Effector memory CD8-positive, alpha-beta T cell (primary cell): ENCODE measurements around the gene P3H4.

Experiments
- ATAC-seq: fragments of 150-1000 bp; cut with Tn5 transposase; replicated peaks from 2 replicates; pipeline ENCODE4 v1.10.0; 2021; ENCODE audit warnings: mild to moderate bottlenecking, moderate library complexity
- DNase-seq, 3 experiments: peaks; one replicate each; pipeline ENCODE4 v3.0.0; 2021
- H3K27ac Mint-ChIP-seq, 2 donors: one replicate each; pipeline ENCODE4 v1.8.0; 2022; ENCODE audit warnings: mild to moderate bottlenecking in 2 of 2, mixed read lengths in 2 of 2, moderate library complexity in 2 of 2
- H3K27me3 Mint-ChIP-seq, 2 donors: one replicate each; pipeline ENCODE4 v1.8.0; 2022; ENCODE audit warnings: mixed read lengths in 2 of 2
- H3K36me3 Mint-ChIP-seq: one replicate; pipeline ENCODE4 v1.8.0; 2022; ENCODE audit warnings: mild to moderate bottlenecking, moderate library complexity, mixed read lengths; ENCODE audit not compliant: insufficient read depth
- H3K4me1 Mint-ChIP-seq, 2 donors: one replicate each; pipeline ENCODE4 v1.8.0; 2022; ENCODE audit warnings: low read depth in 2 of 2, mixed read lengths in 2 of 2
- H3K4me3 Mint-ChIP-seq, 2 donors: one replicate each; pipeline ENCODE4 v1.8.0; 2022; ENCODE audit warnings: mild to moderate bottlenecking in 2 of 2, mixed read lengths in 2 of 2, moderate library complexity in 2 of 2
- H3K9me3 Mint-ChIP-seq, 2 donors: one replicate each; pipeline ENCODE4 v1.8.0; 2022; ENCODE audit warnings: mixed read lengths in 2 of 2

Gene P3H4

DNA sequence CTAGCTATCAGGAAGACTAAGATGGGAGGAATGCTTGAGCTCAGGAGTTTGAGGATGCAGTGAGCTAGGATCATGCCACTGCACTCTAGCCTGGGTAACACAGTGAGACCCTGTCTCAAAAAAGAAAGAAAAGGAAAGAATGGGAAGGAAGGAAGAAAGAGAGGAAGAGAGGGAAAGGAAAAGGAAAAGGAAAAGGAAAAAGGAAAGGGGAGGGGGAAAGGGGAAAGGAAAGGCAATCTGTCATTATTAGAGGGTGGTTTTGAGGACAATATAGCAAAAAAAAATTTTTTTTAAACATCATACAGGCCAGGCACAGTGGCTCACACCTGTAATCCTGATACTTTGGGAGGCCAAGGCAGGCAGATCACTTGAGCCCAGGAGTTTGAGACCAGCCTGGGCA is 45.6 kb downstream of the P3H4 start:
- no peak for DNase-seq
- Mint-ChIP-seq H3K4me1 (no peaks in the 10 kb centered on the region), H3K36me3 (peaks cover 4% of the 10 kb centered on the region), H3K4me3 (no peak overlapping the region), H3K9me3 (no peaks in the 10 kb centered on the region), H3K27me3 (peaks cover 2 to 25% of the 10 kb centered on the region in 2 donors), H3K27ac (no peak overlapping the region)
- no peak for ATAC-seq

- no peak overlapping the region for H3K4me3 Mint-ChIP-seq
- H3K4me1 Mint-ChIP-seq, result no peaks in the 10 kb centered on the region
- no peaks in the 10 kb centered on the region for H3K9me3 Mint-ChIP-seq
- ATAC-seq (no peak), DNase-seq (no peak)
- H3K36me3 Mint-ChIP-seq, result peaks cover 4% of the 10 kb centered on the region
- no peak overlapping the region for H3K27ac Mint-ChIP-seq
- peaks cover 9 to 32% of the 10 kb centered on the region in 2 donors for H3K27me3 Mint-ChIP-seq
These were observed 48.4 kb downstream of the P3H4 start for GRCh38 chr17:41763327-41763726.

- Mint-ChIP-seq H3K27me3 (peaks cover 9 to 32% of the 10 kb centered on the region in 2 donors), H3K36me3 (peaks cover 4% of the 10 kb centered on the region), H3K4me1 (no peaks in the 10 kb centered on the region), H3K4me3 (no peak overlapping the region), H3K9me3 (no peaks in the 10 kb centered on the region), H3K27ac (no peak overlapping the region)
- DNase-seq, result no peak
- ATAC-seq, result no peak
These were observed 48.9 kb downstream of the P3H4 start for GRCh38 chr17:41762841-41763240.

GRCh38 chr17:41762391-41762790 is 49.4 kb downstream of the P3H4 start:
- H3K36me3 Mint-ChIP-seq, result peaks cover 4% of the 10 kb centered on the region
- no peaks in the 10 kb centered on the region for H3K9me3 Mint-ChIP-seq
- no peak overlapping the region for H3K4me3 Mint-ChIP-seq
- H3K27ac Mint-ChIP-seq, result peak overlapping the region in 1 of 2 donors; percentile 75
- no peaks in the 10 kb centered on the region for H3K4me1 Mint-ChIP-seq
- no peak for DNase-seq
- peaks cover 9 to 32% of the 10 kb centered on the region in 2 donors for H3K27me3 Mint-ChIP-seq
- ATAC-seq, result no peak

GRCh38 chr17:41760878-41761277 is 50.9 kb downstream of the P3H4 start:
- no peak overlapping the region for H3K4me3 Mint-ChIP-seq
- no peak for DNase-seq
- H3K9me3 Mint-ChIP-seq, result no peaks in the 10 kb centered on the region
- peaks cover 9 to 34% of the 10 kb centered on the region in 2 donors for H3K27me3 Mint-ChIP-seq
- no peak for ATAC-seq
- H3K27ac Mint-ChIP-seq, result no peak overlapping the region
- H3K4me1 Mint-ChIP-seq, result no peaks in the 10 kb centered on the region
- H3K36me3 Mint-ChIP-seq, result peaks cover 4% of the 10 kb centered on the region

- Mint-ChIP-seq H3K27me3 (peaks cover 9 to 46% of the 10 kb centered on the region in 2 donors), H3K36me3 (peaks cover 4% of the 10 kb centered on the region), H3K4me3 (no peak overlapping the region), H3K27ac (no peak overlapping the region), H3K9me3 (no peaks in the 10 kb centered on the region), H3K4me1 (no peaks in the 10 kb centered on the region)
- DNase-seq (no peak), ATAC-seq (no peak)
These were observed 53.1 kb downstream of the P3H4 start for GRCh38 chr17:41758601-41759000.

DNA sequence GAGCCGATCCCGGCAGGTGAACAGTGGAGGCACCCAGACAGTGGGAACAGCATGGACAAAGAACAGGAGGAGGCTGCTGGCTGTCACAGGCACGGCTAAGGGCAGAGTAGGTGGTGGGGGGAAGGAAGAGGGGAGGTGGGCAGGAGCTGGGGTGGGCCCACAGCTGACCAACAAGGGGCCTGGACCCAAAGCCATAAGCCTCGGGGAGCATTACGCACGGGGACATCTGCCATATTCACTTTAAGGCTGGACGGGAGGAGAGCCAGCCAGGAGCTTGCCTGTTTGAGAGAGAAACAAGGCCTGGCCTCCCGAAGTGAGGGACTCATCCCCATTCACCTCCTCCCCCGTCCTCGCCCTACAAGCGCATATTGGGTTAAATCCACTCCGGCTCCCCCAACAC is 57.7 kb downstream of the P3H4 start:
- peaks cover 6 to 32% of the 10 kb centered on the region in 2 donors for H3K27me3 Mint-ChIP-seq
- no peak for DNase-seq
- H3K36me3 Mint-ChIP-seq, result no peaks in the 10 kb centered on the region
- H3K27ac Mint-ChIP-seq, result no peak overlapping the region
- no peak for ATAC-seq
- no peaks in the 10 kb centered on the region for H3K4me1 Mint-ChIP-seq
- H3K4me3 Mint-ChIP-seq, result no peak overlapping the region
- H3K9me3 Mint-ChIP-seq, result no peaks in the 10 kb centered on the region
